Fibroblast of peridontal ligament (primary cell): ENCODE results near the gene TGFBI.

ENCODE experiments used
- DNase-seq: peaks from one replicate; pipeline ENCODE4 v3.0.0-alpha.2; 2010; ENCODE audit errors: extremely low read depth

TGFBI gene

DNA sequence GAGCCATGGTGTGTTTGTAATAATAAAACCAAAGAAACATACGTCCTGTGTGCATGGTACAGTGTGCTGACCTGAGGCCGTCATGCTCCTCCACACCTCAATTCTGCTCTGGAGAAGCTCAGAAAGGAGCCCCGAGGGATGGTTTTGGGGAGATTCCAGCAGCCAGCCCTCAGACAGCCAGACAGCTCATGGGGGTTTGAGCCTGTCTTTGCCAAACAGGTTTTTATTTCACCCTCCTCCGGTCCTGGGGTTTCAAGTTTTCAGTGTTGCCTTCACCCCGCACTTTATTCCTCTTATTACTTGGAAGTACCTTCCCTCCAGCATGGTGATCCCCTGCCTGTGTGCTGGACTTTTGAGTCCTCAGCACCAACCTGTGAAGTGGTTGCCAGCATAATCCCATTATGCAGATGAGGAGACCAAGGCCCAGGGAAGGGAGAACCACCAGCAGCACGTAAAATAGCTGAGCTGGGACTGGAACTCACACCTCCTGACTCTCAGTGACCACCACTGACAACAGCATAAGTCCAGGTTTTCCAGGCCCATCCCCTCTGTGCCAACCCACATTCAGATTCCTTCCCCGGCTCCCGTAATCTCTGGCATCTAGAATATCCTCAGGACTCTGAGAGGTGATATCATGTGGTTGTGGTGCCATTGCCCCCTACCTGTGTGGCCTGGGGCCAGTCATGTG, 35.1 kb downstream of the TGFBI start:
- DNase-seq: no peak

DNA sequence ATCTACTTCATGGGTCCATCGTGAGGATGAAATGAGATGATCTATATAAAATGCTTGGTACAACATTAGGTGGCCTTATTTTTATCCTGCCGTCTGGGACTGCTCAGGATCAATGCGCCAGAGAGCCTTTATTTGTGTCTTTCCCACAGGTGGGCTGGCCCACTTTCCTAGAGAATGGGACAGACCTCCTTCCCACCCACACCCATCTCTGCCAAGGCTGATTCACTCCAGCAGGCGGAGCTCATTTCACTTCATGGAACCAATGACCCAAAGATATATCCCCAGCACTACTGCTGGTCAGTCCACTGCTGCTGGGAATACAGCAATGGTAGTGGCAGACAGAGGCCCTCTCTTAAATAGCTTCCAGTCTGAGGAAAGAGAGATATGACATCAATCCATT, 35.7 kb downstream of the TGFBI start:
- DNase-seq: no peak

DNA sequence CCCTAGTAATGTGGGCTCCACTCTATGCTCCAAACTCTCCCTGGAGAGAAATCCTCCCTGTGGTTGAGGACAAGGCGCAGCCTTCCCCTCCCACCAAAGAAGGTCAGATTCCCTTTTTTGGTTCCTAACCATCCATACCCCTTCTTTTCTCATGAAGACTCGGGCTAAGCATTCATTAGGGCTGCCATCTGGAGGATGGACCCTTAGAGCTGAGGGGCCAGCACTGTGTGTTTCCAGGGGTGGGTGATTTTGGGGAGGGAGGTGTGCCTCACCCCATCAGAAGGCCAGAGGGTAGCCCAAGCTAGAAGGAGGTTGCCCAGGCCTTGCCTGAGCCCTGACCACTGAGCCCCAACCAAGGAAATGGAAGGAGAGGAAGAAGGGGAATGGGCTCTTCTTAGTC, 36.8 kb downstream of the TGFBI start:
- DNase-seq: no peak

DNA sequence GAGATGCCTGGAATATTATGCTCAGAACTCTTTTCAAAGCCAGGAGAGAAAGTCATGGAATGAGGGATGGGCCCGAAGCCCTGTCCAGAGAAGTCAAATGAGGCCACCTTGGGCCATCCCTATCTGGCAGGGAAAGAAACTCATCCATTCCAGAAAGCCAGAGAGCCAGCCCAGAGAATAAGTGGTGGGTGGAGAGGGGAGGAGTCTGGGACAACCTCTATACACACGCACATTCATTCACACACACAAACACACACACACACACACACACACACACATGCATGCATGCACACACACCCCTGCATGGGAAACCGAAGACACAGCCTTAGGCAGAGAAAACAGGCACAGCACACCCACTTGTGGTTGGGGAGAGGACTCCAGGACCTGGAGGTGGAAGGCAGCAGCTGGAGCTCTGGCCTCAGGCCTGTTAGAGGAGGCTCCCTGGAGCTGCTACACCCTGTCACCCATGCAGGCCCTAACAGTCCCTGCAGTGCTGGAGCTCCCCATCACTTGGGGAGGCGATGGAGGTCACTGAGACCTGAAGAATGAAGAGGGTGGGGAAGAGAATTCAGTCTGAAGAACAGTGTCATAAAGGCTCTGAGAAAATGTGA, 38.0 kb downstream of the TGFBI start:
- peak; percentile 67 for DNase-seq

DNA sequence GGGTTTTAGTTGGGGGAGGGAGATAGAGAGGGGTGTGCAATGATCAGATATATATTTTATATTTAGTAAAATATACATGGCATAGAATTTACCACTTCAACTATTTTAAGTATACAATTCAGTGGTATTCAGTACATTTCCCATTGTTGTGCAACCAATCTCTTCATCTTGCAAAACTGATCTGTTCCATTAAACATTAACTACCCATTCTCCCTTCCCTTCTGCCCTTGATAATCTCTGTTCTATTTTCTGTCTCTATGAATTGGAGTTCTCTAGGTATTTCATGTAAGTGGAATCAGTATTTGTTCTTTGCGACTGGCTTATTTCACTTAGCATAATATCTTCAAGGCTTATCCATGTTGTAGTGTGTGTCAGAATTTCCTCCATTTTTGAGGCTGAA, 38.6 kb downstream of the TGFBI start:
- no peak for DNase-seq

DNA sequence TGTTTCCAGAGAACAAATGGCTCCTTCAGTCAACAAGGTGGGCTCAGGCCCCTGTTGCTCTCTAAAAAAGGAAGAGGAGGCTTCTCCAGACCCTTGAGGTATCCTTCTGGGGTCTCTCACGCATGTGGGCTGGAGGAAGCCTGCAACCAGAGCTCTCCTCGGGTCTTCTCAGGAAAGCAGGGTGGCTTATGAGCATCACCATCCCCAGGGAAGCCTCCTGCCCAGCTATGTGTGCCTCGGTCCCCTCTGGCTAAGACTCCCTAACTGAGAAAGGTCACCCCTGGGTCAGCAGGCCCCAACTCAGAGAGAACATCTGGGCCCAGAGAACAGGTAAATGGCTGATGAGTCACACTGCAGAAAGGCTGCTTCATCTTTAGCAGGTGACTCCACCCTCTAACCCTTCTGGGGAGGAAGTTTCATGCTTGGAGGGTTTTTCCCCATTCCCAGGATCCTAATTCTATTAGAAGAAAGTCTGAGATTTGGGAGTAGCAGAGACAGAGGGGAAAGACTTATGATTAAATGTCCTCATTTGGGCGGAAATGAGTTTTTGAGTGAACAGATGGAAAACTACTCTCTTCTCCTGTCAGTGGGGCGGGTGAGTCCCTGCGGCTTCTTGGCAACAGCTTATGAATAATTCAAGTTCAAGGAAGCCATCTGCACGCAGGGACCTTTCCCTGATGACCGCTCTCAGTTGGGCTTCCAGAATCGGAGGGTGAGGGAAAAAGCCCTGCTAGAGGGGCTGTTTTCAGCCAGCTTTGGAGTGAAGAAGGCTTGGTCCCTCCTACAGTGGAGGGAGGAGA, 41.9 kb downstream of the TGFBI start:
- DNase-seq: no peak

DNA sequence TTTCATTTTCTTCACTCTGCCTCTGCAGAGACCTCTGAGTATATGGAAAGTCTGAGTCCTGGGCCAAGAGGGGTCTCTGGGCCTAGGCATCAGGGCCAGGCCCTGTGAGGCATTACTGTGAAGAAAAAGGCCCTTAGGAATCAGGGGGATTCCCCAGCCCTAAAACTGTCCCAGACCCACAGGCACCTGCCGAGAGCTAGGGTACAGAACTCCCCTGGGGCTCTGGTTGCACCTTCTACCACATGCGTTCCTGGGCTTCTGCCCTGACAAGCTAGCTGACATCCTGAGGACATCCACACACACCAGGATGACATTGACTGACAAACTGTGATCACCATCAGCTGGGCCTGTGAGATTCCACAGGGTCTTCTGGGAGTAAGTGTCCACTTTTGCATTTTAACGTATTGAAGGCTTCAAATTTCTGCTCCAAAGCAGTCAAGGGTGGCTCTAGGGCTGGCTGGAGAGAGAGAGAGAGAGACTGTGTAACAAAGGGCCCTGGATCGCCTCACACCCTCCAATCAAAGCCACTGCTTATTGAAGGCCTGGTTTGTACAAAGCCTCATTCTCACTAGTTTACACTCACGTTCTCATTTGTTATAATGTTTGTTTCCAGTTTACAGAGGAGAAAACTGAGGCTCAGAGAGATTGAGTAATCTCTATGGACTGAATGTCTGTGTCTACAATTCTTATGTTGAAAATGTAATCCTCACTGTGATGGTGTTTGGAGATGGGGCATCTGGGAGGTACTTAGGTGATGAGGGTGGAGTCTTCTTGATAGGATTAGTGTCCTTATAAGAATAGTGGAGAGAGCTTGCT, 45.1 kb downstream of the TGFBI start:
- DNase-seq: no peak

DNA sequence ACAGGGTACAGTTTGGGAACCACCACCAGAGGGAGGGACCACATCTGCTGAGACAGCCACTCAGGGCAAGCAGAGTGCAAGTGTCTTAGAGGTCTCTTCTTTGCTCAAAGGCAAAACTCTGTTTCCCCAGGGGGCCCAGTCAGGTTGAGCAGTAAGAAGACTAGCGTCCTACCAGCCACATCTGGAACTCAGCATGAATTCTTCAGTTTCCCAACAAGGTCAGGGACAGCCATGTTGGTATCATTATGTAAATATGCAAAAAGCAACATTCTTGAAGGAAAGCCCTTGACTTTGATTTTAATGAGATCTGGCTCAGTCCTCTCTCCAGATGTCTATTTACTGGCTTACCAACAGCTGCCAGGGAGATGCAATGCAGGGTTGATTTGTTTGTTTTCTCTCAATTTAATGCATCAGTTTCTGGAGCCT, 46.7 kb downstream of the TGFBI start:
- peak; percentile 62 for DNase-seq

DNA sequence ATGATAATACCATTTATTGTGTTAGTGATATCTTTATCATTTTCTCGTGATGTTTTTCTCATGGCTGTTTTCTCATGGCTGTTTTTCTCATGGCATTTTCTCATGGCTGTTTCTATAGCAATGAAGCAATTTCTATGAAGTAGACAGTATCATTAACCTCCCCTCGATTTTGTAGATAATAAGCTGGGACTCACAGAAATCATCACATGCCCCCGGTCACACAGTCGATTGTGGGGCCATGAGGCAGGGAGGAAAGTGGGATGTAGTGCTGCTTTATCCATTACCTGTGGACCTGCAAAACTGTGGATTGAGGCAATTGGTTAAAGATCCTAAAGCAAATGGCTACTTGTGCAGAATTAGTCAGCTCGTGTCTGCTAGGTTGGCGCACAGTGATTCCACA, 47.3 kb downstream of the TGFBI start:
- DNase-seq: no peak

DNA sequence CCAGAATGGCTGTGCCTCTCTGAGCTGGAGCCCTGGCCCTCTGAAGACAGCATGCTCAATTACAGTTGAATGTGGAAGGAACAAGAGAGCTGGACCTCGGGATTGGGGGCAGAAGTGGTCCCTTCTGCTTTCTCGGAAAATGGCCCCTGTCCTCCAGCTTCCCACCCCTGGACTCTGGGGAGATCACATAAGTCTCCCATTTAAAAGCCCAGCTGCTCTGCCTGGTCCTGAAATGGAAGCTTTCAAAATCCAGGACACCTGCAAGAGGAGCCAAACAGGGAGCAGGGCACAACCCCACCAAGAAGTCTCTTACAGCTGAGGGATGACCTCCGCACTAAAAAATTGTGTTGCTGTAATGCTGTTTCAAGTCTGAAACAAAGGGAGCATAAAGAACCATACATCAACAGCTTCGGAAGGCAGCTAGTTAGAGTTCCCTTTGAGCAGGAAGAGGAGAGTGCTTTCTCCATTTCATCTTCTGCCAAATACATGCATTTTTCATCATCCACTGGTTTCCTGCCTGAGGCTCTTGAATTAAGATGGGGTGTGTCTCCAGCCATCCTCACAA, 48.2 kb downstream of the TGFBI start:
- no peak for DNase-seq

DNA sequence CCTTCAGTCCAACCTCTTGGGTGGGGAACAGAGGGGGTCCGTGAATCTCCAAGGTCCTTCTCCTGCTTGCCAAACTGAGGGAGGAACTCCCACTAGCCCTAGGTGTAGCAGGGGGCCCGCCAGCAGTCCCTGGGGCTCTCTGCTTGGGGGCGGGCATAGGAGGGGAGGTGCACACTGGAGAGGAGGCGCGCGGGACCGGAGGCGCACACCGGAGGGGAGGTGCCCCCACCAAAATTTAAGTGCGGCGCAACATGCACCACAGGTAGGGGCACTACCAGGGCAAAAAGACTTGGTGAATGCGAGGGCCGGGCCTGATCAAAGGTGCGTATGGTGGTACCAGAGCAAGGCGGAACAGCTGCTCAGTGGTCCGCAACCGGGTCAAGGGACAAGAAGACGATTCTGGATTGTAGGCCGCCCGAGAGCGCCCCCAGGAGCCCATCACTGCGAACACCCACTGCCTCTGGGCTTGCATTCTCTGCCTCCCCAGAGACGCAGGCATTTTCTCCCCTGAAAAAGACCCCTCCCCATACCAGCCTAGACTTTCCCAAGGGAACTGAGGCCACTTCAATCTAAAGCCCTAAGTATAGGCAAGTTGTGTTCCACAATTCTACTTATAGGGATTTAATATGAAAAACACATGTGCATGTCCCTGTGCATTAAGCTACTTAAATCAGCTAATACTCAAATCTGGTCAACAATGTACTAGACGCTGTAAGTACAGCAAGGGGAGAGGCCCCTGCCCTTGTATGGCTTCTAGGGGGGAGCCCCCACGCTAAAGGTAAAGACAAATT, 50.6 kb downstream of the TGFBI start:
- DNase-seq: no peak

DNA sequence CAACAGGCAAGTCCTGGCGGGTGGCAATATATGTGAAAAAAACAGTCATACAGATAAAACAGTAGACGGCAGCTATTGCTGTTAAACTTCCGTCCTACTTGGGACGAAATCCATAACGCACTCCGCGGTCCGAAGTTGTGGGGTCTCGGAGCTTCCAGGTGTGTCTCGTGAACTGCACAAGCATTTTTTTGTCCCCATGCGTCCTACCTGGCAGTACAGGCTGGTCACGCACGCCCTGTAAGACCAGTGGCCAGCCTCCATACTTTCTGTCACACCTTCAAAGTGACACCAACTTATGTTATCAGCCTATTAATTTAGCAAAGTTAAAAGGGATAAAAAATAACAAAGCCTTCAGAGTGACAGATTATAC, 51.3 kb downstream of the TGFBI start:
- DNase-seq: no peak

DNA sequence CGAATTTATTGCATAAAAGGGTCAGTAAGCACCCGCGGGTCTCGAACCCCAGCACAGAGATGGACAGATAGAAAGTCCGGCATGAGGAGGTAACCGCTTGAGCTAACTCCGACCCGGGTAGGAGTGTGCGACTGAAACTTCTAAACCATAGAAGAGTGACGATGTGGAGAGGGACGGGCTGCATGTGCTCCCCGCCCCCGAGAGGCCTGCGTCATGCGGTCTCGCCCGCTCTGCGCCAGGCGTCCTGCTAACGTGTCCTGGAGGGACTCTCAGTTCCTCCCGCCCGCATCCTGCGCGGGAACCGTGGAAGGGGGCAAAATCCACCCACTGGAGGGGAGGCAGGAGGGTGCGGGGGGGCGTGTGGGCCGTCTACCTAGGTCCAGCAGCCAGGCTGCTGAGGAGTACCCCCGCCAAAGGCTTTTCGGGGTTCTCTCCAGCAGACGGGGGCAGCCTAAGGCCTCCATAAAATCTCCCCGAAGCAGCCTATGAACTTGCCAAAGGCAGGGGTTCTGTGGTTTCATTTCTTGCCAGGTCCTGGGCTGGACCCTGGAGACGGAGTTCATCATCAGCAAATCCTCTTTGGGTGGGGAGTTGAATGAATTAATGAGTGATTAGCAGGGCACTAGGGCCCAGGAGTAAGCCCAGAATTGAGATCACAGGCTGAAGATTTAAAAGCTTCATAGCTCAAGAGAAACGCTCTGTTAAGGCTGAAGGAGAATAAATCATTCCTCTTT, 51.9 kb downstream of the TGFBI start:
- peak; percentile 91 for DNase-seq

DNA sequence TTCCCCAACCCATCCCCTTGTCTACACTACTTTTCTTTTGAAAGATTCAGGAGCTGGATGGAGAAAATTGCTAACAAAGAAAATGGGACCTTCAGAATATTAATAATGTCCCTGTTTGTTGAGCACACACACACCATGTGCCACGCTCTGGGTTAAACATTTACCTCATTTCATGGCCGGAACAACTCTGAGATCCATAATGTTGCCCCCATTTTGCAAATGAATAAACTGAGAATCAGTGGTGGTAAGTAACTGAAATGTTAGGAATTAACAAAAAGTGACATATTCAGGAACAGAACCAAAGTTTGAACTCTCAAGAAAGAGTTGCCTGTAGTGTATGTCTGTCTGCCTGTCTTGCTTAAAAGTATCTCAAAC, 52.4 kb downstream of the TGFBI start:
- no peak for DNase-seq

DNA sequence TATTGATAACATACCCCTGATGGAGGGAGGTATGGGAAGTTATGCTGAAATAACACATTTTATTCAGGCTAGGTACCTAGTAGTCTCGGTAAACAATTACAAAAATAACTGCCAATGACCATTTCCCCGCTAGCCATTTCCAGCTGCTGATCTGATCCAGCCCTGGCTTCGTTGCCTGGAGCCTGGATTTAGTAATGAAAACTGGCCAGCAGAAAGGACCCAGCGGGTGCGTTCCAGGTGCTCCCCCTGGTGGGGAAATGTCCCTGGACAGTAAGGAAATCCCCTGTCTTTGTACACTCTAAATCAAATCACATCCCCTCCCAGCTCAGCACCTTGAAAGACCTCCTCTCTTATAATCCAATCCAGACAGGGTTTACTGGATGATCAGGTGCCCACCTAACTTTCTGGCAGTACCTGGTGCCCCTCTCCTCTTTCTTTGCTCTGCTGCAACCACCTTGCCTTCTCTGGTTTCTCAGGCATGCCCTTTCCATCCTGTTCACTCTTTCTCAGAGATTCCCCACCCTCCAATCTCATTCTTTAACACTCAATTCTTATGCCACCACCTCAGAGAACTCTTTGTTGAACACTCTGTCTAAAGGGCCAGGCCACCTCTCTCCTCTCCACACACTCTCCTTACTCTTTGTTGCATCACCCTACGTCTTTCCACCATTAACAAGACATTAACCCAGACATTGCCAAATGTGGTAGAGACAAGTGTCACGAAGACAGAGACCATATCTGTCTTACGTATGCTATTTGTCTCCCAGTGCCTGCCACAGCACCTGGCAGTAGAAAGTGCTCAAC, 53.8 kb downstream of the TGFBI start:
- peak; percentile 81 for DNase-seq

DNA sequence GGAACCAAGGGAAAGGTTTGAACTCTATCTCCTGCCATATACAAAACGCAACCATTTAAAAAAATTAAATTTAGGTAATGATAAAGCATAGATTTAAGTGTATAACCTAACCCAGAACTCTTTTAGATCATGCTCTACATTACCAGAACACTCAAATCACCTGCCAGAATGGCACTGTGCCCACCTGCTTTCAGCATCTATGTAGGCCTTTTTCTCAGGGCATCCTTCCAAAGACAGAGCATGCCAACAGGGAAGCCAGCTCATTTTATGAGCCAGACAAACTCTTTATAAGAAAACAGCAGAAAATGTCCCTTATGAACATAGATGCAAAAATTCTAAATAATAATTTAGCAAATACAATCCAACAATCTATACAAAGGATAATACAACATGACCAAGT, 55.9 kb downstream of the TGFBI start:
- no peak for DNase-seq

DNA sequence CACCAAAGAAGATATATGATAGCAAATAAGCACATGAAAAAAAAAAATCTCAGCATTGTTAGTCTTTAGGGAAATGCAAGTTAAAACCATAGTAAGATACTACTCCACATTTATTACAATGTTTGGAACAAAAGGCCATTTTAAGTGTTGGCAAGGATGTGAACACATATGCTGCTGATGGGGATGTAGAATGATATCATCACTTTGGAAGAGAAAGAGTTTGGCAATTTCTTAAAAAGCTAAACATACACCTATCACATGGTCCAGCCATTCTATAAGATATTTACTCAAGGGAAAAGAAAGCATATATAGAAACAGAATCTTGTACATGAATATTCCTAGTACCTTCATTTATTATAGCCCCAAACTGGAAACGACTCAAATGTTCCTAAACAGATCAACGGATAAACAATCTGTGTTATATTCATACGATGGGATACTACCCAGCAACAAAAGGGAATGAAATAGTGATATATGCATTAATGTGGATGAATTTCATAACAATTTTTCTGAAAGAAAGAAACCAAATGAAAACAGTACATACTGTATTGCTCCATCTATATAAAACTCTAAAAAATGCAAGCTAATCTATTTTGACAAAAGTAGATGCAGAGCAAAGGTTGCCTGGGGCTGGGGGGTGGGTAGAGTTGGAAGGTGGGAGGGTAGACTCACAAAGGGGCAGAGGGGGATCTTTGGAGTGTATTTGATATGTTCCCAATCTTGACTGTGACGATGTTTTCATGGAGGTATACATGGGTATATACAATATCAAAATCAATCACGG, 58.2 kb downstream of the TGFBI start:
- peak; percentile 53 for DNase-seq

DNA sequence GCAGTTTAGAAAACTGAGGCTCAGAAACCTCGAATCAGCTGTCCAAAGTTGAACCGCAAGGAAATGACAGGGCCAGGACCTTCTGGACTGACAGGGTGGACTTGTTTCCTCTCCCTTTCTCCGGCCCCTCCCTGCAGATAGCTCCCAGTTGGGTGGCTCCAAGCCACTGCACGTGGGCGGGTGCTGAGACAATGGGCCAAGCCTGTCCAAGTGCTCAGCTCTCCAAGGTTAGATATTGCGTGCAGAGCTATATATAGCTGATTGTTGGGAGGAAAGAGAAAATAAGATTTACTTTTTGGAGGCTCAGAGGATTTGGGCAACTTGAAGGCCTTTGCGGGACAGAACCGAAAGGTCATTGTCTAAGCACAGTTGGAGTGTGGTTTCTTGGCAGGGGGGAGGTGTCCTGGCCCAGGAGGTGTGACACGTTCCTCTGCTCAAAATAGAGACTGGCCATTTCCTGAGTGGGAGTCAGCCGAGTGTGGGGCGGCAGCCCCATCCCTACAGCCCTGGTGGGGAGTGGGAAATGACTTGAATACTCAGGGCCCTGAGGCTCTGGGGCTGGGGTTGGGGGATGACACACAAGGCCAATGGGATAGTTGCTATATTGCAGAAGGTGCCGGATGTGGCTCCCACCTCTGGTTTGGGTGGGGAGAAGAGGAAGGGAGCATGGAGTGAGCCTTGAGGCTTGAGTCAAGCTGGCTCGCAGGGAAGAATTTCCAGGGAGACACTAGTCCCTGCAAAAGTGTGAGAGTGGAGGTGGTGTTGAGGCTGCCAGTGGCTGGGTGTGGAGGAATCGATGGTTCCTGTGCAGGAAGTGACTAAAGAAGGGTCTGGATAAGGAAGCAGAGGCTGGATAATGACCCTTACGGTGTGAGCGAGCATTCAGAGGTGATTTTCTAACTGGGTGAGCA, 59.4 kb downstream of the TGFBI start:
- peak; percentile 45 for DNase-seq
